Retinal pigment epithelial cell (primary cell): ENCODE data around the gene GRWD1.

Source experiments
- DNase-seq: peaks from one replicate; pipeline ENCODE4 v3.0.0-alpha.2; 2010; ENCODE audit warnings: low read depth
- H3K4me3 ChIP-seq: 2 replicates; pipeline ENCODE4 v1.5.1; 2011; ENCODE audit warnings: mild to moderate bottlenecking, low read length, control low read depth, moderate library complexity
- CTCF ChIP-seq: conservative IDR thresholded peaks from 2 replicates; pipeline ENCODE4 v1.5.1; 2011; ENCODE audit warnings: low read depth, low read length, control low read depth, inconsistent platforms

The GRWD1 gene

DNA sequence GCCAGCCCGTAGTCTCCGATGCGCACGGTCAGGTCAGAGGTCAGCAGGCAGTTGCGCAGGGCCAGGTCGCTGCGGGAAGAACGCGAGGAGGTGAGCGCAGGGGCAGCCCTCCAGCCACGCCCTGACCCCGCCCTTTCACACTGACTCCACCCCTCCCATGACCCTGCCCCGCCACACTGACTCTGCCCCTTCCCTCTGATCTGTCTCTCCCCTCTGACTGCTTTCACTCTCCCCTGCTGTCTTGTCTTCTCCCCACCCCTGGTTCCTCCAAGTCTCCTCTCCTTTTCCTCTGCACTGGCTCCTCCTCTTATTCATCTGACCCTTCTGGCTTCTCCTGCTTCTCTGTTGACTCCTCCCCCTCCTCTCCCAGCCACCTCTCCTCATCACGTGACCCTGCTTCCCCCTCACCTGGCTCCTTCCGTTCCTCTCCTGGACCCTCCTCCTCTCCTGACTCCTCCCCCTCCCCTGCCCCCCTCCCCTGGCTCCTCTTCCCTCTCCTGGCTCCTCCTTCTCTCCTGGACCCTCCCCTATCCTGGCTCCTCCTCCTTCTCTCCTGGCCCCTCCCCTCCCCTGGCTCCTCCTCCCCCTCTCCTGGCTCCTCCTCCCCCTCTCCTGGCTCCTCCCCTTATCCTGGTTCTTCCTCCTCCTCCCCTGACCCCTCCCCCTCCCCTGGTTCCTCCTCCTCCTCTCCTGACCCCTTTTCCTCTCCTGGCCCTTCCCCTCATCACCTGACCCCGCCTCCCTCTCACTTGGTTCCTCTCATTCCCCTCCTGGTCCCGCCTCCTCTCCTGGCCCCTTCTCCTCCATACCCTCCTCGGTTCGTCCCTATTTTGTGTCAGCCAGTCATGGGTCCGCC is 55.9 kb downstream of the GRWD1 start:
- no peak for TF ChIP-seq CTCF
- DNase-seq, result peak; percentile 36
- peak overlapping the region; percentile 30 for H3K4me3 ChIP-seq

- DNase-seq, result no peak
- TF ChIP-seq CTCF, result no peak
- peak overlapping the region; percentile 20 for H3K4me3 ChIP-seq
Observed at GRCh38 chr19:48502350-48503018, 56.7 kb downstream of the GRWD1 start.

DNA sequence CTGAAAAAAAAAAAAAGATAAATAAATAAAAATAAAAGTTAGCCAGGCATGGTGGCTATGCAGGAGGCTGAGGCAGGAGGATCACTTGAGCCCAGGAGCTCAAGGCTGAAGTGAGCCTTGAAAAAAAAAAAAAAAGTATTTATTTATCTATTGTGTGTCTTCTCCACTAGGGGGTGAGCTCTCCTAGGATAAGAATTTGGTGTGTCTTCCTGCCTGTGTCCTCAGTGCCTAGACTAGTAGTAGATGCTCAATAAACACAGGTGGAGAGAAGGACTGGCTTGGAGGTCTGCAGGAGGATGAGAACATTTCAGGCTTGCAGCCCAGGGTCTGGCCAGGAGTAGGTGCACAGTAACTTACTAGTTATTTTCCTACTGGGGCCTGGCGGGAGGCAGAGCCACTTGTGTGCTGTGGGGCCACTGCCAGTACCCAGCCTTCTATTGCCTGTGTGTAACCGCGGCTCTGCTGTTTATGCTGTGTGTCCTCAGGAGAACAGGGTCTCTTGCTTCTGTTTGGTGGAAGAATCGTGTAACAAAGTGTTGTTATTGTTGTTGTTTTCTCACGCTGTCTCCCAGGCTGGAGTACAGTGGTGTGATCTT is 60.5 kb downstream of the GRWD1 start:
- H3K4me3 ChIP-seq, result no peak overlapping the region
- TF ChIP-seq CTCF, result peak; percentile 48
- DNase-seq, result no peak
